Naive thymus-derived CD4-positive, alpha-beta T cell (primary cell): ENCODE results near the gene ASXL1. TPM values are rescaled to one million over a fixed set of nuclear protein-coding genes. Genes with fewer than 3 reads are reported as not detected.
"Not testable (repeated sequence)": the region's sequence is repeated elsewhere in the genome, so short reads cannot be mapped to it uniquely, and the experiment has no call there.

Experiments
- ATAC-seq: fragments of 150-1000 bp; cut with Tn5 transposase; 2 replicates; pipeline ENCODE4 v1.10.0; 2021; ENCODE audit warnings: mild to moderate bottlenecking, moderate library complexity
- CTCF ChIA-PET: fragments of 350-600 bp; sonication (Branson Sonifier 250); formaldehyde crosslinking; loops from one replicate; lab custom pipeline; 2021; ENCODE audit warnings: antibody characterized with exemption; lab: Charles Lee
- POLR2A ChIA-PET: fragments of 350-600 bp; sonication (Branson Sonifier 250); formaldehyde crosslinking; loops from one replicate; lab custom pipeline; 2021; ENCODE audit warnings: antibody characterized with exemption, inconsistent platforms; lab: Charles Lee
- DNase-seq, 9 donors: peaks; one replicate each; pipeline versions ENCODE4 v3.0.0 to v3.0.0-alpha.2; 2020 to 2022; ENCODE audit warnings: mixed read lengths in 1 of 9
- H3K27ac ChIP-seq: one replicate; pipeline ENCODE4 v1.7.0; 2013; ENCODE audit warnings: mild to moderate bottlenecking, low read depth, low read length, moderate library complexity
- H3K27me3 ChIP-seq, 2 donors: one replicate each; pipeline ENCODE4 v1.7.0; 2013; ENCODE audit warnings: low read length in 2 of 2, mild to moderate bottlenecking in 2 of 2, moderate library complexity in 2 of 2; ENCODE audit not compliant: control insufficient read depth in 2 of 2, insufficient read depth in 2 of 2
- H3K36me3 ChIP-seq, 3 experiments: 1 replicate in 2 of 3; 2 replicates in 1 of 3; pipeline ENCODE4 v1.7.0; 2013; ENCODE audit warnings: low read length in 3 of 3, mild to moderate bottlenecking in 3 of 3, moderate library complexity in 1 of 3; ENCODE audit not compliant: insufficient read depth in 3 of 3, control insufficient read depth in 2 of 3
- H3K4me1 ChIP-seq, 2 donors: one replicate each; pipeline ENCODE4 v1.7.0; 2013; ENCODE audit warnings: low read length in 2 of 2, mild to moderate bottlenecking in 2 of 2, moderate library complexity in 1 of 2; ENCODE audit not compliant: control insufficient read depth in 2 of 2, insufficient read depth in 2 of 2
- H3K4me3 ChIP-seq: 2 replicates; pipeline ENCODE4 v1.7.0; 2013; ENCODE audit warnings: mild to moderate bottlenecking, low read length
- H3K9me3 ChIP-seq, 3 experiments: 1 replicate in 2 of 3; 2 replicates in 1 of 3; pipeline ENCODE4 v1.7.0; 2013; ENCODE audit warnings: low read length in 3 of 3; ENCODE audit not compliant: control insufficient read depth in 2 of 3
- H3K27ac Mint-ChIP-seq, 9 donors: one replicate each; pipeline ENCODE4 v1.8.0; 2020 to 2022; ENCODE audit warnings: mixed read lengths in 9 of 9, mild to moderate bottlenecking in 8 of 9, moderate library complexity in 5 of 9, inconsistent platforms in 2 of 9
- H3K27me3 Mint-ChIP-seq, 5 donors: one replicate each; pipeline ENCODE4 v1.8.0; 2021 to 2022; ENCODE audit warnings: mixed read lengths in 5 of 5, mild to moderate bottlenecking in 1 of 5
- H3K36me3 Mint-ChIP-seq, 5 donors: one replicate each; pipeline ENCODE4 v1.8.0; 2020 to 2022; ENCODE audit warnings: mixed read lengths in 5 of 5, mild to moderate bottlenecking in 3 of 5, inconsistent platforms in 1 of 5
- H3K4me1 Mint-ChIP-seq, 7 donors: one replicate each; pipeline ENCODE4 v1.8.0; 2020 to 2022; ENCODE audit warnings: mixed read lengths in 7 of 7, mild to moderate bottlenecking in 3 of 7, inconsistent platforms in 1 of 7
- H3K4me3 Mint-ChIP-seq, 10 donors: one replicate each; pipeline ENCODE4 v1.8.0; 2020 to 2022; ENCODE audit warnings: mild to moderate bottlenecking in 10 of 10, mixed read lengths in 10 of 10, moderate library complexity in 6 of 10, inconsistent platforms in 2 of 10
- H3K9me3 Mint-ChIP-seq, 11 donors: one replicate each; pipeline ENCODE4 v1.8.0; 2020 to 2022; ENCODE audit warnings: mixed read lengths in 11 of 11, mild to moderate bottlenecking in 4 of 11, inconsistent platforms in 1 of 11, moderate library complexity in 1 of 11
- intact Hi-C, 2 donors: fragments of 100-400 bp; cut with micrococcal nuclease; formaldehyde crosslinking; loops; one replicate each; pipeline ENCODE4 v1.15.1; 2023
- polyA plus RNA-seq, 2 donors: library from polyadenylated mRNA; unstranded; fragments of 300-500 nt; fragmentation: Illumina TruSeq; gene quantifications; one replicate each; pipeline ENCODE4 v1.2.3, GENCODE V29; 2021
- total RNA-seq, 6 experiments: library from RNA in 5 of 6; stranded (reverse) in 5 of 6; gene quantifications; 1 replicate in 5 of 6; 2 replicates in 1 of 6; pipeline ENCODE4 v1.2.3 and lab custom pipeline; 2021 to 2026

Gene ASXL1
- total and polyA plus RNA-seq, 7 experiments from 2014 or later = 14.7 to 200 (median 147) TPM

DNA sequence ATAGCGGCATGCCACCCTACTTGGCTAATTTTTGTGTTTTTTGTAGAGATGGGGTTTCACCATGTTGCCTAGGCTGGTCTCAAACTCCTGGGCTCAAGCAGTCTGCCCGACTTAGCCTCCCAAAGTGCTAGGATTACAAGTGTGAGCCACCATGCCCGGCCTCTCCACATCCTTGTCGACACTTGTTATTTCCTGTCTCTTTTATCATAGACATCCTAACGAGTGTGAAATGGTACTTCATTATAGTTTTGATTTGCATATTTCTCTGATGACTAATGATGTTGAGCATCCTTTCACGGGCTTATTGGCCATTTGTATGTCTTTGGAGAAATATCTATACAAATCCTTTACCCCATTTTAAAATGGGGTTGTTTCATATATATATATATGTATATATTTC is 39.0 kb upstream of the ASXL1 start:
- H3K27ac Mint-ChIP-seq = peak overlapping the region in 1 of 9 donors; percentile 20
- DNase-seq = no peak
- peaks cover 9 to 45% (median 33%) of the 10 kb centered on the region in 5 donors for H3K36me3 Mint-ChIP-seq
- no peak overlapping the region for H3K4me3 ChIP-seq
- H3K4me1 Mint-ChIP-seq = peaks cover 0 to 6% (median 0%) of the 10 kb centered on the region in 7 donors
- no peaks in the 10 kb centered on the region for H3K27me3 ChIP-seq
- CTCF ChIA-PET = no interaction called here
- no peaks in the 10 kb centered on the region for H3K27me3 Mint-ChIP-seq
- no peaks in the 10 kb centered on the region for H3K4me1 ChIP-seq
- H3K4me3 Mint-ChIP-seq = no peak overlapping the region
- H3K27ac ChIP-seq = no peak overlapping the region
- intact Hi-C loops = no loop called here
- no peaks in the 10 kb centered on the region for H3K9me3 Mint-ChIP-seq
- ATAC-seq = no peak
- POLR2A ChIA-PET = no interaction called here
- no peaks in the 10 kb centered on the region for H3K9me3 ChIP-seq
- H3K36me3 ChIP-seq = peaks cover 0 to 31% (median 0%) of the 10 kb centered on the region in 3 experiments

DNA sequence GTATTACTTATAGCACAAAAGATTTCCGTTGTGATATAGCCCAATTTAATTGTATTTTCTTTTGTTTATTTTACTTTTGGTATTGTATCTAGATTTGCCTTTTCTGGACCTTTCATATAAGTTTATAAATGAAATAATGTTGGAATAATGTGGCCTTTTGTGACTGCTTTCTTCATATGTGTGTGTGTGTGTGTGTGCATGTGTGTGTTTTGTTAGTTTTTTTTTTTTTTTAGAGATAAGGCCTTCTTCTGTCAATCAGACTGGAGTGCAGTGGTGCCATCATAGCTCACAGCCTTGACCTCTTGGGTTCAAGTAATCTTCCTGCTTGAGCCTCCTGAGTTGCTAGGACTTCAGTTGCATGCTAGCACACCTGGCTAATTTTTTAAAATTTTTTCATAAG is 37.8 kb upstream of the ASXL1 start:
- Histone ChIP-seq H3K36me3 (peaks cover 0 to 27% (median 0%) of the 10 kb centered on the region in 3 experiments), H3K4me3 (no peak overlapping the region), H3K27ac (no peak overlapping the region), H3K4me1 (no peaks in the 10 kb centered on the region), H3K27me3 (no peaks in the 10 kb centered on the region), H3K9me3 (no peaks in the 10 kb centered on the region)
- Mint-ChIP-seq H3K27me3 (no peaks in the 10 kb centered on the region), H3K9me3 (no peaks in the 10 kb centered on the region), H3K4me1 (peaks cover 0 to 4% (median 0%) of the 10 kb centered on the region in 7 donors), H3K27ac (no peak overlapping the region), H3K4me3 (no peak overlapping the region), H3K36me3 (peaks cover 9 to 37% (median 24%) of the 10 kb centered on the region in 5 donors)
- no peak for DNase-seq
- ATAC-seq = no peak
- ChIA-PET POLR2A (no interaction called here), CTCF (no interaction called here)
- intact Hi-C loops = loop anchor here in 1 of 2 donors (5.0 kb wide), 1 partner anchor 43 kb away; the partner anchor contains the start of gene KIF3B

DNA sequence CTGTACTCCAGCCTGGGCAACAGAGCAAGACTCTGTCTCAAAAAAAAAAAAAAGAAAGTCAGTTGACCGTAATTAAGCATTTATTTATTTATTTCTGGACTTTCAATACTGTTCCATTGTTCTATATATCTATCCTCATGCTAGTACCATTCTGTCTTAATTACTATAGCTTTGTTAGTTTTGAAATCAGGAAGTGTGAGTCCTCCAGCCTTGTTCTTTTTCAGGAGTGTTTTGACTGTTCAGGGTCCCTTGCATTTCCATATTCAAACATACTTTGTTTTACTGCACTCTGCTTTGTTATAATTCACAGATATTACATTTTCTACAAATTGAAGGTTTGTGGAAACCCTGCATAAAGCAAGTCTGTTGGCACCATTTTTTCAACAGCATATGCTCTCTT is 36.7 kb upstream of the ASXL1 start:
- Histone ChIP-seq H3K4me3 (no peak overlapping the region), H3K36me3 (peaks cover 0 to 25% (median 0%) of the 10 kb centered on the region in 3 experiments), H3K27ac (no peak overlapping the region), H3K27me3 (no peaks in the 10 kb centered on the region), H3K4me1 (no peaks in the 10 kb centered on the region), H3K9me3 (no peaks in the 10 kb centered on the region)
- no peak overlapping the region for H3K27ac Mint-ChIP-seq
- DNase-seq = no peak
- intact Hi-C loops = loop anchor here in 1 of 2 donors (5.0 kb wide), 1 partner anchor 44 kb away; the partner anchor contains the start of gene KIF3B
- no peaks in the 10 kb centered on the region for H3K27me3 Mint-ChIP-seq
- no peak overlapping the region for H3K4me3 Mint-ChIP-seq
- ChIA-PET CTCF (interaction anchor here (0.7 kb wide), 1 partner anchor 1612 kb away, joined by 4 read pairs; no protein-coding TSS in a partner anchor), POLR2A (interaction anchor here (0.6 kb wide), 1 partner anchor 148 kb away, joined by 4 read pairs; no protein-coding TSS in a partner anchor)
- H3K36me3 Mint-ChIP-seq = peaks cover 2 to 31% (median 23%) of the 10 kb centered on the region in 5 donors
- no peaks in the 10 kb centered on the region for H3K9me3 Mint-ChIP-seq
- ATAC-seq = no peak
- H3K4me1 Mint-ChIP-seq = peaks cover 0 to 4% (median 0%) of the 10 kb centered on the region in 7 donors

DNA sequence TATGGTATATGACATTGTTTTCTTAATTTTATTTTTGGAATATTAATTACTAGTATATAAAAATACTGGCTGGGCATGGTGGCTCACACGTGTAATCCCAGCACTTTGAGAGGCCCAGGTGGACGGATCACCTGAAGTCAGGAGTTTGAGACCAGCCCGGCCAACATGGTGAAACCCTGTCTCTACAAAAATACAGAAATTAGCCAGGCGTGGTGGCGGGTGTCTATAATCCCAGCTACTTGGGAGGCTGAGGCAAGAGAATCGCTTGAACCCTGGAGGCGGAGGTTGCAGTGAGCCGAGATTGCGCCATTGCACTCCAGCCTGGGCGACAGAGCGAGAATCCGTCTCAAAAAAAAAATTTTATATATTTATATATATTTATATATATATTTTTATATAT is 35.9 kb upstream of the ASXL1 start:
- POLR2A ChIA-PET, H3K27ac ChIP-seq, H3K9me3 ChIP-seq, H3K4me1 Mint-ChIP-seq, ATAC-seq, H3K4me3 Mint-ChIP-seq, H3K27me3 Mint-ChIP-seq, CTCF ChIA-PET, H3K4me3 ChIP-seq, H3K4me1 ChIP-seq, H3K27me3 ChIP-seq, H3K9me3 Mint-ChIP-seq, DNase-seq, H3K27ac Mint-ChIP-seq: not testable (repeated sequence)
- H3K36me3 Mint-ChIP-seq = peaks cover 5 to 31% (median 21%) of the 10 kb centered on the region in 5 donors
- peaks cover 0 to 24% (median 0%) of the 10 kb centered on the region in 3 experiments for H3K36me3 ChIP-seq
- intact Hi-C loops = loop anchor here in 1 of 2 donors (5.0 kb wide), 1 partner anchor 45 kb away; the partner anchor contains the start of gene KIF3B

DNA sequence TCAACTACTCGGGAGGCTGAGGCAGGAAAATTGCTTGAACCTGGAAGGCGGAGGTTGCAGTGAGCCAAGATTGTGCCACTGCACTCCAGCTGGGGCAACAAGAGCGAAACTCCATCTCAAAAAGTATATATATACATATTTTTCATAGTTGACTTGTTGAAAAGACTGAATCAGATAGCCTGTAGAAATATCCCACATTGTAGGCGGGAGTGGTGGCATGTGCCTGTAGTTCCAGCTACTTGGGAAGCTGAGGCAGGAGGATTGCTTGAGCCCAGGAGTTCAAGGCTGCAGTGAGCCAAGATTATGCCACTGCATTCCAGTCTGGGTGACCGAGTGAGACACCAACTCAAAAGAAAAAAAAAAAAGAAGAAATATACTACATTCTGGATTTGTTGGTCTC is 34.4 kb upstream of the ASXL1 start:
- H3K27me3 Mint-ChIP-seq, H3K27ac Mint-ChIP-seq, H3K9me3 ChIP-seq, POLR2A ChIA-PET, ATAC-seq, H3K4me3 ChIP-seq, H3K27me3 ChIP-seq, H3K9me3 Mint-ChIP-seq, H3K4me1 ChIP-seq, H3K4me3 Mint-ChIP-seq, DNase-seq, H3K27ac ChIP-seq, H3K4me1 Mint-ChIP-seq: not testable (repeated sequence)
- H3K36me3 ChIP-seq = peaks cover 0 to 22% (median 0%) of the 10 kb centered on the region in 3 experiments
- H3K36me3 Mint-ChIP-seq = peaks cover 7 to 26% (median 18%) of the 10 kb centered on the region in 5 donors
- CTCF ChIA-PET = interaction anchor here (0.6 kb wide), 2 partner anchors 161 to 329 kb away, joined by 3 to 7 read pairs; no protein-coding TSS in a partner anchor
- intact Hi-C loops = loop anchor here in 1 of 2 donors (5.0 kb wide), 1 partner anchor 46 kb away; the partner anchor contains the start of gene KIF3B

DNA sequence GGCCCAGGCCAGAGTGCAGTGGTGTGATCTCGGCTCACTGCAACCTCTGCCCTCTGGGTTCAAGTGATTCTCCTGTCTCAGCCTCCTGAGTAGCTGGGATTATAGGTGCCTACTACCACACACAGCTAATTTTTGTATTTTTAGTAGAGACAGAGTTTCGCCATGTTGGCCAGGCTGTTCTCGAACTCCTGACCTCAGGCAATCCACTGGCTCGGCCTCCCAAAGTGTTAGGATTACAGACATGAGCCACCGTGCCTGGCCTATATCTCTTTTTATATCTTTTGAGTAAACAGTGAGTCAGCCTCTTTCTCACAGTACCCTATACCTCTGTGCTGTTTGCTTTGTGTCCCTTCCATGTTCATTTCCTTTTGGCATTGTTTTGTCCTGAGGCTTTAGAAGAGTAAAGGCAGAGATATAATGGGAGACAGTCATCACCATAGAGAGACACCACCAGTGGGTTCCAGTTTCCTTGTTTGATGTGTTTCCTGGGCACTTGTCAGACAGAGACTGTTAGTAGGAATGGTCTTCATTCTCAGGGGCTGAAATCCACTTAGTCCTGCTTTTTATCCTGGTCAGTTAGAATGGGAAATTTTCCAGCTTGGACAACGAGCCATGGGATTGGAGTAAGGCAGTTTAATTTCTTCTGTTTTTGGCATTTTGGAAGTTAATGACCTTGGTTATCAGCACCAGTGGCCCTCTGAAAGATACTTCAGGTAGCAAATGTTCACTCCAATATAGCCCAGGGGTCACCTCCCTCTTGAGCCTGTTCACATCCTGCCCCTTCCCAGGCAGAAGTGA is 32.2 kb upstream of the ASXL1 start:
- intact Hi-C loops = no loop called here
- H3K9me3 ChIP-seq = no peaks in the 10 kb centered on the region
- H3K27ac ChIP-seq = no peak overlapping the region
- H3K27ac Mint-ChIP-seq = peak overlapping the region in 4 of 9 donors; percentile 3 to 70 (median 31)
- H3K4me3 Mint-ChIP-seq = no peak overlapping the region
- no peaks in the 10 kb centered on the region for H3K4me1 ChIP-seq
- DNase-seq (no peak), ATAC-seq (no peak)
- H3K36me3 Mint-ChIP-seq = peaks cover 7 to 20% (median 17%) of the 10 kb centered on the region in 5 donors
- H3K27me3 Mint-ChIP-seq = no peaks in the 10 kb centered on the region
- no peaks in the 10 kb centered on the region for H3K27me3 ChIP-seq
- H3K4me1 Mint-ChIP-seq = peaks cover 0 to 2% (median 0%) of the 10 kb centered on the region in 7 donors
- ChIA-PET CTCF (no interaction called here), POLR2A (no interaction called here)
- H3K4me3 ChIP-seq = no peak overlapping the region
- peaks cover 6 to 32% (median 10%) of the 10 kb centered on the region in 3 experiments for H3K36me3 ChIP-seq
- no peaks in the 10 kb centered on the region for H3K9me3 Mint-ChIP-seq
